SK-N-SH (cell line): ENCODE data around the gene ELAVL4.

Experiments
- CTCF ChIP-seq: fragments of 200-600 bp; sonication (generic); IDR thresholded peaks from 2 replicates; pipeline ENCODE4 v1.6.1; 2017; ENCODE audit warnings: antibody characterized with exemption, mild to moderate bottlenecking, moderate library complexity
- POLR2AphosphoS5 ChIP-seq: IDR thresholded peaks from 2 replicates; pipeline ENCODE4 v1.6.1; 2012; ENCODE audit warnings: low read depth, low read length
- TCF12 ChIP-seq: IDR thresholded peaks from 2 replicates; pipeline ENCODE4 v1.4.0; 2012

GRCh38 chr1:50195205-50195604, 86.5 kb downstream of the ELAVL4 start:
- TF ChIP-seq CTCF (no peak), TCF12 (no peak), POLR2AphosphoS5 (no peak)
